Spleen (tissue), 7 donors: ENCODE data around the gene NOTCH1.

Source experiments
- POLR2A ChIP-seq, 3 donors: fragments of 450-650 bp; IDR thresholded peaks; one replicate each; pipeline ENCODE4 v1.5.1; 2017; ENCODE audit warnings: antibody characterized with exemption in 3 of 3, mild to moderate bottlenecking in 1 of 3
- POLR2AphosphoS5 ChIP-seq, 3 donors: sonication (generic); formaldehyde crosslinking; IDR thresholded peaks; one replicate each; pipeline ENCODE4 v1.5.1; 2017; ENCODE audit warnings: antibody characterized with exemption in 3 of 3
- TF ChIP-seq, protein P1 (sequence below), 11 experiments: fragments of 200-600 bp in 7 of 11; fragments of 450-650 bp in 4 of 11; sonication (generic) in 4 of 11; IDR thresholded peaks in 8 of 11; conservative IDR thresholded peaks in 3 of 11; 1 replicate in 7 of 11; 2 replicates in 4 of 11; pipeline versions ENCODE4 v1.4.0 to v1.8.0; 2016 to 2021; ENCODE audit warnings: antibody characterized with exemption in 11 of 11, inconsistent platforms in 4 of 11, mild to moderate bottlenecking in 1 of 11
- donor health status: DM: no; HTN: no; CAD: no; lungs with moderate emphysema.
- donor health status: DM: no; HTN: no; CAD: no.
- donor health status: DM: no; HTN: no; CAD: no.

DNA sequence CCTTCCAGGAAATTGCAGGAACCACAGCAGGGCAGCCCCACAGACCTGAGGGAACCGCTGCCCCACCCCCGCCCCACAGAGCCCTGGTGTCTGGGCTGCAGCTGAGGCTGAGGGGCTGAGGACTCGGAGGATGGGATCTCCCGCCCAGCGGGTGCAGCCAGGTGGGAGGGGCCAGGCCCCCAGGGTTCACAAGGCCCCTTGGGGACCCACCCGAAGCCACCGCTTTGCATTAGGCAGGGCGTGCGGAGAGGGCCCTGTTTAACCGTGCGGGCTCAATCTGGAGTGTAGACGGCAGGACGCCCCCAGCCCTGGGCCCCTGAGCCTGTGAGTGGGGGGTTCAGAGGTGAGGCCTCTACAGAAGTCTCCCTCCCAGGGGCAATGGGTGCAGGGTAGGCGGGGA is 10.8 kb downstream of the NOTCH1 start:
- TF ChIP-seq, protein P1, sequence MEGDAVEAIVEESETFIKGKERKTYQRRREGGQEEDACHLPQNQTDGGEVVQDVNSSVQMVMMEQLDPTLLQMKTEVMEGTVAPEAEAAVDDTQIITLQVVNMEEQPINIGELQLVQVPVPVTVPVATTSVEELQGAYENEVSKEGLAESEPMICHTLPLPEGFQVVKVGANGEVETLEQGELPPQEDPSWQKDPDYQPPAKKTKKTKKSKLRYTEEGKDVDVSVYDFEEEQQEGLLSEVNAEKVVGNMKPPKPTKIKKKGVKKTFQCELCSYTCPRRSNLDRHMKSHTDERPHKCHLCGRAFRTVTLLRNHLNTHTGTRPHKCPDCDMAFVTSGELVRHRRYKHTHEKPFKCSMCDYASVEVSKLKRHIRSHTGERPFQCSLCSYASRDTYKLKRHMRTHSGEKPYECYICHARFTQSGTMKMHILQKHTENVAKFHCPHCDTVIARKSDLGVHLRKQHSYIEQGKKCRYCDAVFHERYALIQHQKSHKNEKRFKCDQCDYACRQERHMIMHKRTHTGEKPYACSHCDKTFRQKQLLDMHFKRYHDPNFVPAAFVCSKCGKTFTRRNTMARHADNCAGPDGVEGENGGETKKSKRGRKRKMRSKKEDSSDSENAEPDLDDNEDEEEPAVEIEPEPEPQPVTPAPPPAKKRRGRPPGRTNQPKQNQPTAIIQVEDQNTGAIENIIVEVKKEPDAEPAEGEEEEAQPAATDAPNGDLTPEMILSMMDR (IDR thresholded peaks at IDR 0.05 in 8 of 11, conservative IDR thresholded peaks at IDR 0.05 in 3 of 11): no peak
- TF ChIP-seq POLR2A (IDR thresholded peaks at IDR 0.05) (no peak), POLR2AphosphoS5 (IDR thresholded peaks at IDR 0.05) (peak in 1 of 3 donors; percentile 53)
